SK-N-SH (cell line): ENCODE results near the gene TGM5. TPM values are rescaled to one million over a fixed set of nuclear protein-coding genes. Genes with fewer than 3 reads are reported as not detected.

Source experiments
- CTCF ChIA-PET: fragments of 300-600, 350-600 bp; formaldehyde crosslinking; extraction: SDS; loops from one replicate; lab custom pipeline; 2021; lab: Yijun Ruan, JAX
- POLR2A ChIA-PET: fragments of 350-600 bp; sonication (Branson Sonifier 250); formaldehyde crosslinking; extraction: SDS; loops from one replicate; lab custom pipeline; 2020; ENCODE audit warnings: antibody characterized with exemption, inconsistent platforms; lab: Yijun Ruan, JAX
- DNase-seq: peaks from one replicate; pipeline ENCODE4 v3.0.0; 2012
- H2AFZ ChIP-seq: fragments of 200-600 bp; sonication (generic); 2 replicates; pipeline ENCODE4 v1.8.1; 2016; ENCODE audit warnings: antibody characterized with exemption, mild to moderate bottlenecking, low read depth
- H3F3A ChIP-seq: fragments of 200-600 bp; sonication (generic); replicated peaks from 2 replicates; pipeline ENCODE3; 2016; ENCODE audit warnings: antibody characterized with exemption, mild to moderate bottlenecking; ENCODE audit not compliant: insufficient read depth
- H3K27ac ChIP-seq, 2 experiments: fragments of 200-500 bp in 1 of 2; fragments of 200-600 bp in 1 of 2; sonication (Bioruptor generic) in 1 of 2; sonication (generic), shearing (Covaris generic) in 1 of 2; 2 replicates each; pipeline versions ENCODE4 v1.5.1 to v1.6.1; 2014 to 2016; ENCODE audit warnings: low read depth in 2 of 2, inconsistent platforms in 1 of 2, low read length in 1 of 2, mild to moderate bottlenecking in 1 of 2, mixed read lengths in 1 of 2
- H3K27me3 ChIP-seq: fragments of 200-600 bp; sonication (generic), shearing (Covaris generic); 2 replicates; pipeline ENCODE4 v1.6.1; 2016; ENCODE audit warnings: mixed run types; ENCODE audit not compliant: insufficient read depth
- H3K36me3 ChIP-seq, 2 experiments: fragments of 200-500 bp in 1 of 2; fragments of 200-600 bp in 1 of 2; sonication (Bioruptor generic) in 1 of 2; sonication (generic) in 1 of 2; replicated peaks in 1 of 2; 2 replicates each; pipeline versions ENCODE3 to v1.5.1; 2014 to 2016; ENCODE audit warnings: low read length in 1 of 2, mild to moderate bottlenecking in 1 of 2; ENCODE audit not compliant: insufficient read depth in 2 of 2, control insufficient read depth in 1 of 2
- H3K4me1 ChIP-seq, 2 experiments: fragments of 200-500 bp in 1 of 2; fragments of 200-600 bp in 1 of 2; sonication (Bioruptor generic) in 1 of 2; sonication (generic), shearing (Covaris generic) in 1 of 2; 2 replicates each; pipeline versions ENCODE4 v1.5.1 to v1.6.1; 2014 to 2016; ENCODE audit warnings: low read depth in 1 of 2, low read length in 1 of 2, mixed run types in 1 of 2; ENCODE audit not compliant: insufficient read depth in 2 of 2, control insufficient read depth in 1 of 2
- H3K4me2 ChIP-seq: fragments of 200-600 bp; sonication (generic), shearing (Covaris generic); 2 replicates; pipeline ENCODE4 v1.6.1; 2017; ENCODE audit warnings: mixed run types
- H3K4me3 ChIP-seq, 2 experiments: fragments of 200-500 bp in 1 of 2; fragments of 200-600 bp in 1 of 2; sonication (Bioruptor generic) in 1 of 2; sonication (generic), shearing (Covaris generic) in 1 of 2; 2 replicates each; pipeline versions ENCODE4 v1.5.1 to v1.8.1; 2014 to 2016; ENCODE audit warnings: low read depth in 2 of 2, inconsistent platforms in 1 of 2, low read length in 1 of 2, mild to moderate bottlenecking in 1 of 2, mixed read lengths in 1 of 2, moderate library complexity in 1 of 2
- H3K79me2 ChIP-seq: fragments of 200-600 bp; sonication (generic); 2 replicates; pipeline ENCODE4 v1.8.1; 2017; ENCODE audit warnings: mild to moderate bottlenecking; ENCODE audit not compliant: insufficient read depth
- H3K9ac ChIP-seq: fragments of 200-600 bp; sonication (generic); 2 replicates; pipeline ENCODE4 v1.6.1; 2017; ENCODE audit warnings: mixed run types
- H3K9me2 ChIP-seq: fragments of 200-600 bp; sonication (generic); 2 replicates; pipeline ENCODE4 v1.6.1; 2017; ENCODE audit warnings: mixed run types
- H3K9me3 ChIP-seq: fragments of 200-600 bp; sonication (generic); 2 replicates; pipeline ENCODE4 v1.6.1; 2017; ENCODE audit warnings: mixed run types, mild to moderate bottlenecking, moderate library complexity
- H4K20me1 ChIP-seq: fragments of 200-600 bp; sonication (generic); 2 replicates; pipeline ENCODE4 v1.6.1; 2017; ENCODE audit warnings: mild to moderate bottlenecking, mixed run types; ENCODE audit not compliant: insufficient read depth
- CHD2 ChIP-seq: fragments of 150-350 bp; IDR thresholded peaks from 2 replicates; pipeline ENCODE4 v1.6.1; 2018; ENCODE audit warnings: low read length; ENCODE audit not compliant: partially characterized antibody
- ELF1 ChIP-seq: IDR thresholded peaks from 2 replicates; pipeline ENCODE4 v1.4.0; 2012
- EZH2phosphoT487 ChIP-seq: fragments of 200-600 bp; sonication (generic); IDR thresholded peaks from 2 replicates; pipeline ENCODE4 v1.6.1; 2017; ENCODE audit warnings: low read depth, mixed run types, mild to moderate bottlenecking, antibody characterized with exemption, moderate library complexity, borderline replicate concordance
- FOXJ3 ChIP-seq: sonication (generic); formaldehyde crosslinking; IDR thresholded peaks from 2 replicates; pipeline ENCODE4 v1.5.1; 2020; ENCODE audit warnings: mild to moderate bottlenecking, missing genetic modification reagents
- FOXM1 ChIP-seq: IDR thresholded peaks from 2 replicates; pipeline ENCODE4 v1.4.0; 2012; ENCODE audit warnings: low read depth, mild to moderate bottlenecking
- GABPA ChIP-seq: IDR thresholded peaks from 2 replicates; pipeline ENCODE4 v1.4.0; 2012; ENCODE audit warnings: low read depth, mild to moderate bottlenecking
- GATA2 ChIP-seq: sonication (generic); formaldehyde crosslinking; IDR thresholded peaks from 2 replicates; pipeline ENCODE4 v1.5.0; 2020; ENCODE audit warnings: mild to moderate bottlenecking, missing genetic modification reagents
- MAX ChIP-seq: IDR thresholded peaks from 2 replicates; pipeline ENCODE4 v1.4.0; 2012; ENCODE audit warnings: low read depth
- MXI1 ChIP-seq: IDR thresholded peaks from 2 replicates; pipeline ENCODE4 v1.6.1; 2012; ENCODE audit warnings: mild to moderate bottlenecking, low read depth, low read length, improper control_type of control experiment
- NRF1 ChIP-seq: IDR thresholded peaks from 2 replicates; pipeline ENCODE4 v1.6.1; 2012; ENCODE audit warnings: low read depth, mild to moderate bottlenecking, low read length
- PBX3 ChIP-seq: IDR thresholded peaks from 2 replicates; pipeline ENCODE4; 2012
- POLR2AphosphoS5 ChIP-seq: IDR thresholded peaks from 2 replicates; pipeline ENCODE4 v1.6.1; 2012; ENCODE audit warnings: low read depth, low read length
- RCOR1 ChIP-seq: fragments of 150-350 bp; IDR thresholded peaks from 2 replicates; pipeline ENCODE4 v1.6.1; 2017; ENCODE audit warnings: antibody characterized with exemption, low read length
- SIN3A ChIP-seq: IDR thresholded peaks from 2 replicates; pipeline ENCODE4 v1.6.1; 2012; ENCODE audit warnings: low read depth, mild to moderate bottlenecking, low read length, moderate library complexity, borderline replicate concordance
- TCF12 ChIP-seq: IDR thresholded peaks from 2 replicates; pipeline ENCODE4 v1.4.0; 2012
- WGBS: methylation state at CpG from one replicate; pipeline ENCODE4 v1.1.6; 2017; ENCODE audit warnings: low lambda C conversion rate; 5-methylcytosine and 5-hydroxymethylcytosine counted together
- polyA plus RNA-seq, 3 experiments: library from polyadenylated mRNA; depleted of rRNA; stranded (reverse); fragments of >200 nt; gene quantifications; 2 replicates each; pipeline ENCODE4 v1.2.3, GENCODE V29; 2012
- TF ChIP-seq, protein P1 (sequence below): IDR thresholded peaks from 2 replicates; pipeline ENCODE4 v1.6.1; 2012; ENCODE audit warnings: mild to moderate bottlenecking, low read depth, low read length, moderate library complexity

TGM5 gene
- polyA plus RNA-seq, 1 of the 3 experiments (the other 2 are of a cell fraction) = not detected

DNA sequence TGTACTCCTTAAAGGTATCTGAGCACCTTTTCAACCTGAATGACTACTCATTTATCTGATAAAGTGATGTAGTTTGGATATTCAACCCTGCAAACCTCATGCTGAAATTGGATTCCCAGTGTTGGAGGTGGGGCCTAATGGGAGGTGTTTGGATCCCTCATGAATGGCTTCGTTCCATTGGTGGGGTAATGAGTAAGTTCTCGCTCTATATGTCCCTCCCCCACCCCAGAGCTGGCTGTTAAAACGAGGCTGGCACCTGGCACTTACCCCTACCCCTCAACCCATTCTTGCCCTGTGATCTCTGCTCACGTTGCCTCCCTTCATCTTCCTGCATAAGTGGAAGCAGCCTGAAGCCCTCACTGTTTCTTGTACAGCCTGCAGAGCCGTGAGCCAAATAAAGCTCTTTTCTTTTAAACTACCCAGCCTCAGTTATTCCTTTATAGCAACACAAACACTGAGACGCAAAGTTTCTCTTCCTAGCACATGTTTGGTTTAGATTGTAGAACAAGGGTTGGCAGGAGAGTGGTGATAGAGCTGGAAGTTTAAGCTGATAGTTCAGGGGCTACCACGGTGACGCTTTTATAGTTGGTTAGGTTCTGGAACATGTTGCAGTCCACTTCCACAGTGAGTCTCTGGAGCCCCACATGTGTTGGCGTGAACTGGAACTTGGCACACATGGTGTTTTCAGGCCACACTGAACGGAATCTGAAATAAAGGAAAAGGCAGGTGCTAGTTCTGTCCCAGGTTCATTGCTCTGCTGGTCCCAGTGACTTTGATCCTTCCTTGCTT, 69.8 kb downstream of the TGM5 start:
- Histone ChIP-seq H3K79me2 (no peaks in the 10 kb centered on the region), H3F3A (peaks cover 11% of the 10 kb centered on the region), H3K36me3 (peaks cover 37 to 44% of the 10 kb centered on the region in 2 experiments), H3K4me1 (no peaks in the 10 kb centered on the region), H3K9me2 (no peaks in the 10 kb centered on the region), H3K27ac (no peak overlapping the region), H2AFZ (no peak overlapping the region), H3K9me3 (no peaks in the 10 kb centered on the region), H3K4me3 (no peak overlapping the region), H3K9ac (no peak overlapping the region), H3K4me2 (no peak overlapping the region), H4K20me1 (no peaks in the 10 kb centered on the region), H3K27me3 (no peaks in the 10 kb centered on the region)
- WGBS = 86% methylated on average over 10 of the region's 10 CpGs
- ChIA-PET CTCF (interaction anchor here (0.7 to 5.4 kb wide), 5 partner anchors 7 to 89 kb away, joined by 3 to 41 read pairs (median 10); no protein-coding TSS in a partner anchor), POLR2A (no interaction called here)
- no peak for DNase-seq
- no peak for TF ChIP-seq RCOR1
- no peak for TF ChIP-seq EZH2phosphoT487
- no peak for TF ChIP-seq ELF1
- no peak for TF ChIP-seq FOXJ3 (CRISPR knock-in tag)
- TF ChIP-seq GATA2 = no peak
- TF ChIP-seq CHD2 = no peak
- no peak for TF ChIP-seq MXI1
- no peak for TF ChIP-seq POLR2AphosphoS5
- no peak for TF ChIP-seq MAX
- TF ChIP-seq NRF1 = no peak
- TF ChIP-seq SIN3A = no peak
- TF ChIP-seq, all 33 proteins: peak for 0

- no peak overlapping the region for H3K27ac ChIP-seq
- no peaks in the 10 kb centered on the region; a peak in 1 of 4 replicates for H3K4me1 ChIP-seq
- no peak overlapping the region for H2AFZ ChIP-seq
- H4K20me1 ChIP-seq = no peaks in the 10 kb centered on the region
- peaks cover 54 to 66% of the 10 kb centered on the region in 2 experiments for H3K36me3 ChIP-seq
- H3K4me3 ChIP-seq = no peak overlapping the region
- H3K4me2 ChIP-seq = no peak overlapping the region
- H3F3A ChIP-seq = peaks cover 11% of the 10 kb centered on the region
- 89% methylated on average over 2 of the region's 2 CpGs for WGBS
- no peak for TF ChIP-seq MAX
- TF ChIP-seq GABPA = no peak
- no peak for TF ChIP-seq TCF12
- no peak for TF ChIP-seq PBX3
- no peak for TF ChIP-seq FOXM1
- TF ChIP-seq, protein P1, sequence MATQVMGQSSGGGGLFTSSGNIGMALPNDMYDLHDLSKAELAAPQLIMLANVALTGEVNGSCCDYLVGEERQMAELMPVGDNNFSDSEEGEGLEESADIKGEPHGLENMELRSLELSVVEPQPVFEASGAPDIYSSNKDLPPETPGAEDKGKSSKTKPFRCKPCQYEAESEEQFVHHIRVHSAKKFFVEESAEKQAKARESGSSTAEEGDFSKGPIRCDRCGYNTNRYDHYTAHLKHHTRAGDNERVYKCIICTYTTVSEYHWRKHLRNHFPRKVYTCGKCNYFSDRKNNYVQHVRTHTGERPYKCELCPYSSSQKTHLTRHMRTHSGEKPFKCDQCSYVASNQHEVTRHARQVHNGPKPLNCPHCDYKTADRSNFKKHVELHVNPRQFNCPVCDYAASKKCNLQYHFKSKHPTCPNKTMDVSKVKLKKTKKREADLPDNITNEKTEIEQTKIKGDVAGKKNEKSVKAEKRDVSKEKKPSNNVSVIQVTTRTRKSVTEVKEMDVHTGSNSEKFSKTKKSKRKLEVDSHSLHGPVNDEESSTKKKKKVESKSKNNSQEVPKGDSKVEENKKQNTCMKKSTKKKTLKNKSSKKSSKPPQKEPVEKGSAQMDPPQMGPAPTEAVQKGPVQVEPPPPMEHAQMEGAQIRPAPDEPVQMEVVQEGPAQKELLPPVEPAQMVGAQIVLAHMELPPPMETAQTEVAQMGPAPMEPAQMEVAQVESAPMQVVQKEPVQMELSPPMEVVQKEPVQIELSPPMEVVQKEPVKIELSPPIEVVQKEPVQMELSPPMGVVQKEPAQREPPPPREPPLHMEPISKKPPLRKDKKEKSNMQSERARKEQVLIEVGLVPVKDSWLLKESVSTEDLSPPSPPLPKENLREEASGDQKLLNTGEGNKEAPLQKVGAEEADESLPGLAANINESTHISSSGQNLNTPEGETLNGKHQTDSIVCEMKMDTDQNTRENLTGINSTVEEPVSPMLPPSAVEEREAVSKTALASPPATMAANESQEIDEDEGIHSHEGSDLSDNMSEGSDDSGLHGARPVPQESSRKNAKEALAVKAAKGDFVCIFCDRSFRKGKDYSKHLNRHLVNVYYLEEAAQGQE = no peak
- no peak for TF ChIP-seq NRF1
- no peaks in the 10 kb centered on the region for H3K27me3 ChIP-seq
- no peak for DNase-seq
- no peaks in the 10 kb centered on the region for H3K9me3 ChIP-seq
- POLR2A ChIA-PET = no interaction called here
- no peaks in the 10 kb centered on the region for H3K9me2 ChIP-seq
- CTCF ChIA-PET = interaction anchor here (1.1 to 5.4 kb wide), 3 partner anchors 9 to 91 kb away, joined by 3 to 41 read pairs (median 39); no protein-coding TSS in a partner anchor
- H3K79me2 ChIP-seq = no peaks in the 10 kb centered on the region
- H3K9ac ChIP-seq = no peak overlapping the region
These were observed 71.9 kb downstream of the TGM5 start for GRCh38 chr15:43194795-43195194.
